Epidermal melanocyte (primary cell): ENCODE measurements around the gene TMEM115.

ENCODE experiments used
- DNase-seq: peaks from one replicate; pipeline ENCODE4 v3.0.0; 2011; ENCODE audit warnings: low spot score; ENCODE audit not compliant: insufficient read length

The TMEM115 gene

GRCh38 chr3:50353245-50354004 is 5.9 kb downstream of the TMEM115 start:
- no peak for DNase-seq

- DNase-seq = no peak
Observed at GRCh38 chr3:50352781-50353180, 6.5 kb downstream of the TMEM115 start.

- DNase-seq = no peak
Observed at GRCh38 chr3:50351323-50351697, 8.0 kb downstream of the TMEM115 start.

GRCh38 chr3:50350527-50351322 is 8.6 kb downstream of the TMEM115 start, which contains the start of the genes CYB561D2 and NPRL2:
CYB561D2 (plus strand) TSS chr3:50350862; CDS start chr3:50351434, 572 bp downstream.
NPRL2 (minus strand) TSS chr3:50350775; CDS start chr3:50350652, 123 bp downstream.
- peak; percentile 99 for DNase-seq

GRCh38 chr3:50350213-50350526 is 9.2 kb downstream of the TMEM115 start:
- DNase-seq = no peak

- DNase-seq = peak; percentile 72
Observed at GRCh38 chr3:50347187-50347813, 12.0 kb downstream of the TMEM115 start.

GRCh38 chr3:50345586-50346234 is 13.6 kb downstream of the TMEM115 start, which contains the start of gene ZMYND10:
ZMYND10 (minus strand) TSS chr3:50345732; CDS start chr3:50345579, 153 bp downstream.
- peak; percentile 81 for DNase-seq

GRCh38 chr3:50345008-50345407 is 14.3 kb downstream of the TMEM115 start:
- DNase-seq = no peak

GRCh38 chr3:50342813-50343633 is 16.3 kb downstream of the TMEM115 start:
- DNase-seq = no peak

- no peak for DNase-seq
Observed at GRCh38 chr3:50341996-50342650, 17.2 kb downstream of the TMEM115 start.

GRCh38 chr3:50341537-50341936 is 17.8 kb downstream of the TMEM115 start:
- DNase-seq = no peak

GRCh38 chr3:50340448-50341329 is 18.6 kb downstream of the TMEM115 start, which contains the start of gene RASSF1:
RASSF1 (minus strand) TSS chr3:50340836; CDS start chr3:50340805, 31 bp downstream.
- no peak for DNase-seq

GRCh38 chr3:50340147-50340447 is 19.2 kb downstream of the TMEM115 start:
- DNase-seq = no peak

GRCh38 chr3:50339485-50340146 is 19.7 kb downstream of the TMEM115 start:
- DNase-seq = no peak

GRCh38 chr3:50338965-50339364 is 20.4 kb downstream of the TMEM115 start:
- no peak for DNase-seq

GRCh38 chr3:50337175-50337861 is 22.0 kb downstream of the TMEM115 start:
- peak; percentile 99 for DNase-seq

GRCh38 chr3:50336452-50337174 is 22.7 kb downstream of the TMEM115 start:
- DNase-seq = no peak
